Mucosa of rectum (tissue), 2 donors: Measurements from ENCODE around the gene AFAP1L2.
A peak's percentile ranks its signal among the peaks of the same experiment; 100 is the strongest.

Source experiments
- H3K27ac ChIP-seq, 2 donors: one replicate each; pipeline ENCODE4 v1.7.0; 2013; ENCODE audit warnings: inconsistent platforms in 2 of 2, low read depth in 2 of 2, low read length in 2 of 2
- H3K27me3 ChIP-seq, 2 donors: one replicate each; pipeline ENCODE4 v1.7.0; 2013; ENCODE audit warnings: low read length in 2 of 2; ENCODE audit not compliant: control insufficient read depth in 2 of 2, insufficient read depth in 2 of 2
- H3K36me3 ChIP-seq, 2 donors: one replicate each; pipeline ENCODE4 v1.7.0; 2013; ENCODE audit warnings: low read length in 2 of 2; ENCODE audit not compliant: control insufficient read depth in 2 of 2, insufficient read depth in 2 of 2
- H3K4me1 ChIP-seq, 2 donors: one replicate each; pipeline ENCODE4 v1.7.0; 2013; ENCODE audit warnings: low read length in 2 of 2, mild to moderate bottlenecking in 1 of 2; ENCODE audit not compliant: control insufficient read depth in 2 of 2, insufficient read depth in 2 of 2
- H3K4me3 ChIP-seq, 2 donors: one replicate each; pipeline ENCODE4 v1.7.0; 2013; ENCODE audit warnings: low read length in 2 of 2
- H3K9ac ChIP-seq, 2 donors: one replicate each; pipeline ENCODE4 v1.7.0; 2013; ENCODE audit warnings: low read length in 2 of 2, low read depth in 1 of 2, mild to moderate bottlenecking in 1 of 2
- H3K9me3 ChIP-seq, 2 donors: one replicate each; pipeline ENCODE4 v1.7.0; 2013; ENCODE audit warnings: low read length in 2 of 2; ENCODE audit not compliant: control insufficient read depth in 2 of 2
- donor health status: healthy.
- donor health status: Normal muscosa, but diverticular disease.

AFAP1L2 gene

GRCh38 chr10:114274616-114275453 lies 129.5 kb downstream of the AFAP1L2 start:
- H3K4me3 ChIP-seq = no peak overlapping the region
- no peak overlapping the region for H3K27ac ChIP-seq
- H3K27me3 ChIP-seq = peaks cover 10 to 11% of the 10 kb centered on the region in 2 donors
- H3K9me3 ChIP-seq = no peaks in the 10 kb centered on the region
- no peak overlapping the region for H3K9ac ChIP-seq
- H3K36me3 ChIP-seq = no peaks in the 10 kb centered on the region
- peaks cover 14 to 15% of the 10 kb centered on the region in 2 donors for H3K4me1 ChIP-seq

GRCh38 chr10:114273910-114274309 lies 130.4 kb downstream of the AFAP1L2 start:
- Histone ChIP-seq H3K4me1 (peaks cover 14 to 15% of the 10 kb centered on the region in 2 donors), H3K4me3 (no peak overlapping the region), H3K27me3 (peaks cover 10 to 11% of the 10 kb centered on the region in 2 donors), H3K27ac (no peak overlapping the region), H3K9ac (no peak overlapping the region), H3K36me3 (no peaks in the 10 kb centered on the region), H3K9me3 (no peaks in the 10 kb centered on the region)

GRCh38 chr10:114272696-114273095 lies 131.6 kb downstream of the AFAP1L2 start:
- Histone ChIP-seq H3K27me3 (peaks cover 8 to 10% of the 10 kb centered on the region in 2 donors), H3K4me3 (no peak overlapping the region), H3K27ac (no peak overlapping the region), H3K9me3 (no peaks in the 10 kb centered on the region), H3K9ac (no peak overlapping the region), H3K4me1 (peaks cover 14 to 15% of the 10 kb centered on the region in 2 donors), H3K36me3 (no peaks in the 10 kb centered on the region)

GRCh38 chr10:114271779-114272167 lies 132.5 kb downstream of the AFAP1L2 start:
- peak overlapping the region in 1 of 2 donors; percentile 52 for H3K27ac ChIP-seq
- peaks cover 14 to 15% of the 10 kb centered on the region in 2 donors for H3K4me1 ChIP-seq
- H3K4me3 ChIP-seq = no peak overlapping the region
- peaks cover 8% of the 10 kb centered on the region in 2 donors for H3K27me3 ChIP-seq
- H3K9ac ChIP-seq = no peak overlapping the region
- no peaks in the 10 kb centered on the region for H3K9me3 ChIP-seq
- H3K36me3 ChIP-seq = no peaks in the 10 kb centered on the region

GRCh38 chr10:114271075-114271778 lies 133.1 kb downstream of the AFAP1L2 start:
- H3K4me3 ChIP-seq = no peak overlapping the region
- peaks cover 14 to 15% of the 10 kb centered on the region in 2 donors for H3K4me1 ChIP-seq
- peaks cover 7 to 8% of the 10 kb centered on the region in 2 donors for H3K27me3 ChIP-seq
- no peaks in the 10 kb centered on the region for H3K36me3 ChIP-seq
- H3K9me3 ChIP-seq = no peaks in the 10 kb centered on the region
- peak overlapping the region; percentile 45 to 52 for H3K27ac ChIP-seq
- H3K9ac ChIP-seq = no peak overlapping the region

GRCh38 chr10:114266521-114266920 lies 137.8 kb downstream of the AFAP1L2 start:
- no peaks in the 10 kb centered on the region for H3K27me3 ChIP-seq
- H3K27ac ChIP-seq = no peak overlapping the region
- peaks cover 8 to 10% of the 10 kb centered on the region in 2 donors for H3K4me1 ChIP-seq
- H3K4me3 ChIP-seq = no peak overlapping the region
- no peaks in the 10 kb centered on the region for H3K36me3 ChIP-seq
- no peak overlapping the region for H3K9ac ChIP-seq
- no peaks in the 10 kb centered on the region for H3K9me3 ChIP-seq

GRCh38 chr10:114265392-114266053 lies 138.8 kb downstream of the AFAP1L2 start:
- H3K27ac ChIP-seq = no peak overlapping the region
- no peaks in the 10 kb centered on the region for H3K9me3 ChIP-seq
- no peak overlapping the region for H3K4me3 ChIP-seq
- H3K4me1 ChIP-seq = peaks cover 0 to 2% of the 10 kb centered on the region in 2 donors
- H3K36me3 ChIP-seq = no peaks in the 10 kb centered on the region
- no peak overlapping the region for H3K9ac ChIP-seq
- no peaks in the 10 kb centered on the region for H3K27me3 ChIP-seq

- Histone ChIP-seq H3K36me3 (no peaks in the 10 kb centered on the region), H3K4me3 (no peak overlapping the region), H3K27me3 (no peaks in the 10 kb centered on the region), H3K4me1 (peaks cover 2 to 9% of the 10 kb centered on the region in 2 donors), H3K27ac (no peak overlapping the region), H3K9me3 (no peaks in the 10 kb centered on the region), H3K9ac (no peak overlapping the region)
Measured at GRCh38 chr10:114262496-114262895, 141.8 kb downstream of the AFAP1L2 start.

GRCh38 chr10:114261076-114261475 lies 143.2 kb downstream of the AFAP1L2 start:
- Histone ChIP-seq H3K36me3 (no peaks in the 10 kb centered on the region), H3K4me3 (no peak overlapping the region), H3K4me1 (peaks cover 3 to 12% of the 10 kb centered on the region in 2 donors), H3K27me3 (no peaks in the 10 kb centered on the region), H3K9me3 (no peaks in the 10 kb centered on the region), H3K9ac (no peak overlapping the region), H3K27ac (peak overlapping the region in 1 of 2 donors; percentile 43)

- H3K27ac ChIP-seq = peak overlapping the region in 1 of 2 donors; percentile 43
- no peaks in the 10 kb centered on the region for H3K9me3 ChIP-seq
- no peak overlapping the region for H3K9ac ChIP-seq
- H3K36me3 ChIP-seq = no peaks in the 10 kb centered on the region
- H3K27me3 ChIP-seq = no peaks in the 10 kb centered on the region
- peaks cover 3 to 12% of the 10 kb centered on the region in 2 donors for H3K4me1 ChIP-seq
- H3K4me3 ChIP-seq = no peak overlapping the region
Measured at GRCh38 chr10:114260366-114260765, 143.9 kb downstream of the AFAP1L2 start.
